NK-92 (cell line): ENCODE measurements around the gene CTAGE9.

Source experiments
- DNase-seq: peaks from one replicate; lab custom pipeline; 2025; ENCODE audit not compliant: unreplicated experiment; lab: John Stamatoyannopoulos, UW

CTAGE9 gene

GRCh38 chr6:131680868-131681267 is 29.9 kb downstream of the CTAGE9 start:
- no peak for DNase-seq

- DNase-seq = no peak
Observed at GRCh38 chr6:131678442-131678841, 32.4 kb downstream of the CTAGE9 start.

- no peak for DNase-seq
Observed at GRCh38 chr6:131673184-131673583, 37.6 kb downstream of the CTAGE9 start.

- no peak for DNase-seq
Observed at GRCh38 chr6:131669891-131670290, 40.9 kb downstream of the CTAGE9 start.

- DNase-seq = no peak
Observed at GRCh38 chr6:131663578-131664165, 47.1 kb downstream of the CTAGE9 start.

- DNase-seq = no peak
Observed at GRCh38 chr6:131660195-131660594, 50.6 kb downstream of the CTAGE9 start.
